SK-N-SH (cell line): Measurements from ENCODE around the gene TRAPPC13. TPM values are rescaled to one million over a fixed set of nuclear protein-coding genes. Genes with fewer than 3 reads are reported as not detected.

ENCODE experiments used
- CTCF ChIA-PET: fragments of 300-600, 350-600 bp; formaldehyde crosslinking; extraction: SDS; loops from one replicate; lab custom pipeline; 2021; lab: Yijun Ruan, JAX
- POLR2A ChIA-PET: fragments of 350-600 bp; sonication (Branson Sonifier 250); formaldehyde crosslinking; extraction: SDS; loops from one replicate; lab custom pipeline; 2020; ENCODE audit warnings: antibody characterized with exemption, inconsistent platforms; lab: Yijun Ruan, JAX
- DNase-seq: peaks from one replicate; pipeline ENCODE4 v3.0.0; 2012
- H2AFZ ChIP-seq: fragments of 200-600 bp; sonication (generic); 2 replicates; pipeline ENCODE4 v1.8.1; 2016; ENCODE audit warnings: antibody characterized with exemption, mild to moderate bottlenecking, low read depth
- H3F3A ChIP-seq: fragments of 200-600 bp; sonication (generic); replicated peaks from 2 replicates; pipeline ENCODE3; 2016; ENCODE audit warnings: antibody characterized with exemption, mild to moderate bottlenecking; ENCODE audit not compliant: insufficient read depth
- H3K27ac ChIP-seq, 2 experiments: fragments of 200-500 bp in 1 of 2; fragments of 200-600 bp in 1 of 2; sonication (Bioruptor generic) in 1 of 2; sonication (generic), shearing (Covaris generic) in 1 of 2; 2 replicates each; pipeline versions ENCODE4 v1.5.1 to v1.6.1; 2014 to 2016; ENCODE audit warnings: low read depth in 2 of 2, inconsistent platforms in 1 of 2, low read length in 1 of 2, mild to moderate bottlenecking in 1 of 2, mixed read lengths in 1 of 2
- H3K27me3 ChIP-seq: fragments of 200-600 bp; sonication (generic), shearing (Covaris generic); 2 replicates; pipeline ENCODE4 v1.6.1; 2016; ENCODE audit warnings: mixed run types; ENCODE audit not compliant: insufficient read depth
- H3K36me3 ChIP-seq, 2 experiments: fragments of 200-500 bp in 1 of 2; fragments of 200-600 bp in 1 of 2; sonication (Bioruptor generic) in 1 of 2; sonication (generic) in 1 of 2; replicated peaks in 1 of 2; 2 replicates each; pipeline versions ENCODE3 to v1.5.1; 2014 to 2016; ENCODE audit warnings: low read length in 1 of 2, mild to moderate bottlenecking in 1 of 2; ENCODE audit not compliant: insufficient read depth in 2 of 2, control insufficient read depth in 1 of 2
- H3K4me1 ChIP-seq, 2 experiments: fragments of 200-500 bp in 1 of 2; fragments of 200-600 bp in 1 of 2; sonication (Bioruptor generic) in 1 of 2; sonication (generic), shearing (Covaris generic) in 1 of 2; 2 replicates each; pipeline versions ENCODE4 v1.5.1 to v1.6.1; 2014 to 2016; ENCODE audit warnings: low read depth in 1 of 2, low read length in 1 of 2, mixed run types in 1 of 2; ENCODE audit not compliant: insufficient read depth in 2 of 2, control insufficient read depth in 1 of 2
- H3K4me2 ChIP-seq: fragments of 200-600 bp; sonication (generic), shearing (Covaris generic); 2 replicates; pipeline ENCODE4 v1.6.1; 2017; ENCODE audit warnings: mixed run types
- H3K4me3 ChIP-seq, 2 experiments: fragments of 200-500 bp in 1 of 2; fragments of 200-600 bp in 1 of 2; sonication (Bioruptor generic) in 1 of 2; sonication (generic), shearing (Covaris generic) in 1 of 2; 2 replicates each; pipeline versions ENCODE4 v1.5.1 to v1.8.1; 2014 to 2016; ENCODE audit warnings: low read depth in 2 of 2, inconsistent platforms in 1 of 2, low read length in 1 of 2, mild to moderate bottlenecking in 1 of 2, mixed read lengths in 1 of 2, moderate library complexity in 1 of 2
- H3K79me2 ChIP-seq: fragments of 200-600 bp; sonication (generic); 2 replicates; pipeline ENCODE4 v1.8.1; 2017; ENCODE audit warnings: mild to moderate bottlenecking; ENCODE audit not compliant: insufficient read depth
- H3K9ac ChIP-seq: fragments of 200-600 bp; sonication (generic); 2 replicates; pipeline ENCODE4 v1.6.1; 2017; ENCODE audit warnings: mixed run types
- H3K9me2 ChIP-seq: fragments of 200-600 bp; sonication (generic); 2 replicates; pipeline ENCODE4 v1.6.1; 2017; ENCODE audit warnings: mixed run types
- H3K9me3 ChIP-seq: fragments of 200-600 bp; sonication (generic); 2 replicates; pipeline ENCODE4 v1.6.1; 2017; ENCODE audit warnings: mixed run types, mild to moderate bottlenecking, moderate library complexity
- H4K20me1 ChIP-seq: fragments of 200-600 bp; sonication (generic); 2 replicates; pipeline ENCODE4 v1.6.1; 2017; ENCODE audit warnings: mild to moderate bottlenecking, mixed run types; ENCODE audit not compliant: insufficient read depth
- CHD2 ChIP-seq: fragments of 150-350 bp; IDR thresholded peaks from 2 replicates; pipeline ENCODE4 v1.6.1; 2018; ENCODE audit warnings: low read length; ENCODE audit not compliant: partially characterized antibody
- ELF1 ChIP-seq: IDR thresholded peaks from 2 replicates; pipeline ENCODE4 v1.4.0; 2012
- EZH2phosphoT487 ChIP-seq: fragments of 200-600 bp; sonication (generic); IDR thresholded peaks from 2 replicates; pipeline ENCODE4 v1.6.1; 2017; ENCODE audit warnings: low read depth, mixed run types, mild to moderate bottlenecking, antibody characterized with exemption, moderate library complexity, borderline replicate concordance
- FOSL2 ChIP-seq: IDR thresholded peaks from 2 replicates; pipeline ENCODE4 v1.4.0; 2012; ENCODE audit warnings: low read depth, mild to moderate bottlenecking, moderate library complexity, borderline replicate concordance
- MEF2A ChIP-seq: IDR thresholded peaks from 2 replicates; pipeline ENCODE4 v1.4.0; 2012; ENCODE audit warnings: low read depth, borderline replicate concordance
- MXI1 ChIP-seq: IDR thresholded peaks from 2 replicates; pipeline ENCODE4 v1.6.1; 2012; ENCODE audit warnings: mild to moderate bottlenecking, low read depth, low read length, improper control_type of control experiment
- NFIC ChIP-seq: IDR thresholded peaks from 2 replicates; pipeline ENCODE4 v1.4.0; 2012; ENCODE audit warnings: borderline replicate concordance
- RAD21 ChIP-seq: IDR thresholded peaks from 2 replicates; pipeline ENCODE4 v1.6.1; 2012; ENCODE audit warnings: mild to moderate bottlenecking, low read length
- RFX5 ChIP-seq: IDR thresholded peaks from 2 replicates; pipeline ENCODE4 v1.6.1; 2012; ENCODE audit warnings: mild to moderate bottlenecking, improper control_type of control experiment, low read length
- RXRA ChIP-seq: IDR thresholded peaks from 2 replicates; pipeline ENCODE4 v1.4.0; 2012; ENCODE audit warnings: low read depth, mild to moderate bottlenecking, borderline replicate concordance
- SMC3 ChIP-seq: IDR thresholded peaks from 2 replicates; pipeline ENCODE4 v1.6.1; 2012; ENCODE audit warnings: low read depth, low read length, improper control_type of control experiment
- TAF1 ChIP-seq: IDR thresholded peaks from 2 replicates; pipeline ENCODE4 v1.6.1; 2012; ENCODE audit warnings: low read depth, mild to moderate bottlenecking, low read length, moderate library complexity, borderline replicate concordance
- TEAD4 ChIP-seq: IDR thresholded peaks from 2 replicates; pipeline ENCODE4 v1.4.0; 2012; ENCODE audit warnings: mild to moderate bottlenecking, borderline replicate concordance; ENCODE audit not compliant: insufficient read depth
- YY1 ChIP-seq: IDR thresholded peaks from 2 replicates; pipeline ENCODE4 v1.4.0; 2012; ENCODE audit warnings: low read depth, mild to moderate bottlenecking
- whole genome bisulfite sequencing: methylation state at CpG from one replicate; pipeline ENCODE4 v1.1.6; 2017; ENCODE audit warnings: low lambda C conversion rate; 5-methylcytosine and 5-hydroxymethylcytosine counted together
- polyA plus RNA-seq, 3 experiments: library from polyadenylated mRNA; depleted of rRNA; stranded (reverse); fragments of >200 nt; gene quantifications; 2 replicates each; pipeline ENCODE4 v1.2.3, GENCODE V29; 2012
- TF ChIP-seq, protein P1 (sequence below): fragments of 150-350 bp; IDR thresholded peaks from 2 replicates; pipeline ENCODE4 v1.6.1; 2016; ENCODE audit warnings: mild to moderate bottlenecking, low read depth, low read length
- TF ChIP-seq, protein P2 (sequence below): IDR thresholded peaks from 2 replicates; pipeline ENCODE4 v1.6.1; 2012; ENCODE audit warnings: mild to moderate bottlenecking, low read depth, low read length, moderate library complexity
- TF ChIP-seq, protein P3 (sequence below): IDR thresholded peaks from 2 replicates; pipeline ENCODE4 v1.4.0; 2012; ENCODE audit warnings: low read depth, borderline replicate concordance

Gene TRAPPC13
- polyA plus RNA-seq, 1 of the 3 experiments (the other 2 are of a cell fraction), result 10.7 TPM

DNA sequence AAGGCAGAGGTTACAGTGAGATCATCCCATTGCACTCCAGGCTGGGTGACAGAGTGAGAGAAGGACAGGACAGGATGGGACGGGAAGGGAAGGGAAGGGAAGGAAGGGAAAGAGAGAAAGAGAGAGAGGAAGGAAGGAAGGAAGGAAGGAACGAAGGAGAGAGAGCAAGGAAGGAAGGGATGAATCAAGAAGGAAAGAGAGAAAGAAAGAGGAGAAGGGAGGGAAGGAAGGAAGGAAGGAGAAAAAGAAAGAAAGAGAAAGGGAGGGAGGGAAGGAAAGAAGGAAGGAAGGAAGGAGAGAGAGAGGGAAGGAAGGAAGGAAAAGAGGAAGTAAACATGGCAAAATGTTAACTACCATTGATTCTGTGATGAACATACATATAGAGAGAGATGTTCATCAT is 68.3 kb downstream of the TRAPPC13 start:
- 83% methylated on average over 2 of the region's 2 CpGs for WGBS
- Histone ChIP-seq H3K4me3 (no peak overlapping the region), H3K4me1 (peaks cover 0 to 7% of the 10 kb centered on the region in 2 experiments; a peak in 3 of 4 replicates), H2AFZ (no peak overlapping the region), H3K9me3 (no peaks in the 10 kb centered on the region), H3K9ac (no peak overlapping the region), H3F3A (peaks cover 3% of the 10 kb centered on the region), H3K27me3 (no peaks in the 10 kb centered on the region), H4K20me1 (no peaks in the 10 kb centered on the region), H3K36me3 (peaks cover 2 to 13% of the 10 kb centered on the region in 2 experiments), H3K9me2 (no peaks in the 10 kb centered on the region), H3K27ac (no peak overlapping the region), H3K4me2 (no peak overlapping the region), H3K79me2 (no peaks in the 10 kb centered on the region)
- no peak for DNase-seq
- TF ChIP-seq, protein P1, sequence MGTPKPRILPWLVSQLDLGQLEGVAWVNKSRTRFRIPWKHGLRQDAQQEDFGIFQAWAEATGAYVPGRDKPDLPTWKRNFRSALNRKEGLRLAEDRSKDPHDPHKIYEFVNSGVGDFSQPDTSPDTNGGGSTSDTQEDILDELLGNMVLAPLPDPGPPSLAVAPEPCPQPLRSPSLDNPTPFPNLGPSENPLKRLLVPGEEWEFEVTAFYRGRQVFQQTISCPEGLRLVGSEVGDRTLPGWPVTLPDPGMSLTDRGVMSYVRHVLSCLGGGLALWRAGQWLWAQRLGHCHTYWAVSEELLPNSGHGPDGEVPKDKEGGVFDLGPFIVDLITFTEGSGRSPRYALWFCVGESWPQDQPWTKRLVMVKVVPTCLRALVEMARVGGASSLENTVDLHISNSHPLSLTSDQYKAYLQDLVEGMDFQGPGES, result no peak
- no peak for TF ChIP-seq CHD2
- TF ChIP-seq, protein P2, sequence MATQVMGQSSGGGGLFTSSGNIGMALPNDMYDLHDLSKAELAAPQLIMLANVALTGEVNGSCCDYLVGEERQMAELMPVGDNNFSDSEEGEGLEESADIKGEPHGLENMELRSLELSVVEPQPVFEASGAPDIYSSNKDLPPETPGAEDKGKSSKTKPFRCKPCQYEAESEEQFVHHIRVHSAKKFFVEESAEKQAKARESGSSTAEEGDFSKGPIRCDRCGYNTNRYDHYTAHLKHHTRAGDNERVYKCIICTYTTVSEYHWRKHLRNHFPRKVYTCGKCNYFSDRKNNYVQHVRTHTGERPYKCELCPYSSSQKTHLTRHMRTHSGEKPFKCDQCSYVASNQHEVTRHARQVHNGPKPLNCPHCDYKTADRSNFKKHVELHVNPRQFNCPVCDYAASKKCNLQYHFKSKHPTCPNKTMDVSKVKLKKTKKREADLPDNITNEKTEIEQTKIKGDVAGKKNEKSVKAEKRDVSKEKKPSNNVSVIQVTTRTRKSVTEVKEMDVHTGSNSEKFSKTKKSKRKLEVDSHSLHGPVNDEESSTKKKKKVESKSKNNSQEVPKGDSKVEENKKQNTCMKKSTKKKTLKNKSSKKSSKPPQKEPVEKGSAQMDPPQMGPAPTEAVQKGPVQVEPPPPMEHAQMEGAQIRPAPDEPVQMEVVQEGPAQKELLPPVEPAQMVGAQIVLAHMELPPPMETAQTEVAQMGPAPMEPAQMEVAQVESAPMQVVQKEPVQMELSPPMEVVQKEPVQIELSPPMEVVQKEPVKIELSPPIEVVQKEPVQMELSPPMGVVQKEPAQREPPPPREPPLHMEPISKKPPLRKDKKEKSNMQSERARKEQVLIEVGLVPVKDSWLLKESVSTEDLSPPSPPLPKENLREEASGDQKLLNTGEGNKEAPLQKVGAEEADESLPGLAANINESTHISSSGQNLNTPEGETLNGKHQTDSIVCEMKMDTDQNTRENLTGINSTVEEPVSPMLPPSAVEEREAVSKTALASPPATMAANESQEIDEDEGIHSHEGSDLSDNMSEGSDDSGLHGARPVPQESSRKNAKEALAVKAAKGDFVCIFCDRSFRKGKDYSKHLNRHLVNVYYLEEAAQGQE, result no peak
- TF ChIP-seq NFIC, result no peak
- no peak for TF ChIP-seq FOSL2
- TF ChIP-seq, protein P3, sequence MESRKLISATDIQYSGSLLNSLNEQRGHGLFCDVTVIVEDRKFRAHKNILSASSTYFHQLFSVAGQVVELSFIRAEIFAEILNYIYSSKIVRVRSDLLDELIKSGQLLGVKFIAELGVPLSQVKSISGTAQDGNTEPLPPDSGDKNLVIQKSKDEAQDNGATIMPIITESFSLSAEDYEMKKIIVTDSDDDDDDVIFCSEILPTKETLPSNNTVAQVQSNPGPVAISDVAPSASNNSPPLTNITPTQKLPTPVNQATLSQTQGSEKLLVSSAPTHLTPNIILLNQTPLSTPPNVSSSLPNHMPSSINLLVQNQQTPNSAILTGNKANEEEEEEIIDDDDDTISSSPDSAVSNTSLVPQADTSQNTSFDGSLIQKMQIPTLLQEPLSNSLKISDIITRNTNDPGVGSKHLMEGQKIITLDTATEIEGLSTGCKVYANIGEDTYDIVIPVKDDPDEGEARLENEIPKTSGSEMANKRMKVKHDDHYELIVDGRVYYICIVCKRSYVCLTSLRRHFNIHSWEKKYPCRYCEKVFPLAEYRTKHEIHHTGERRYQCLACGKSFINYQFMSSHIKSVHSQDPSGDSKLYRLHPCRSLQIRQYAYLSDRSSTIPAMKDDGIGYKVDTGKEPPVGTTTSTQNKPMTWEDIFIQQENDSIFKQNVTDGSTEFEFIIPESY, result no peak
- no peak for TF ChIP-seq RFX5
- no peak for TF ChIP-seq RXRA
- TF ChIP-seq MEF2A, result no peak
- no peak for TF ChIP-seq TAF1
- TF ChIP-seq RAD21, result no peak
- no peak for TF ChIP-seq SMC3
- no peak for TF ChIP-seq MXI1
- no peak for TF ChIP-seq YY1
- no peak for TF ChIP-seq TEAD4
- TF ChIP-seq EZH2phosphoT487, result no peak
- no peak for TF ChIP-seq ELF1
- ChIA-PET CTCF (no interaction called here), POLR2A (no interaction called here)
